ENCODE measurements around the gene AGTR1. TPM values are rescaled to one million over a fixed set of nuclear protein-coding genes. Genes with fewer than 3 reads are reported as not detected.

AGTR1 gene
- total RNA-seq (2022) (not detected in 2 replicates), Bru-seq, nascent RNA (not detected), BruChase-seq, experiment 1, labeled RNA remaining after a 2-hour chase (not detected), BruChase-seq, experiment 2, labeled RNA remaining after a 6-hour chase (not detected)
- long read RNA-seq, result 0 reads

GRCh38 chr3:148697306-148698189 is at the start of gene AGTR1:
AGTR1 (plus strand) TSS chr3:148697903; CDS start chr3:148741036, 43,133 bp downstream.
- no peaks in the 10 kb centered on the region for H3K36me3 Mint-ChIP-seq (ENCODE audit: insufficient read depth, unreplicated experiment)
- no peaks in the 10 kb centered on the region for H3K4me1 Mint-ChIP-seq (ENCODE audit: low read depth, unreplicated experiment)
- H3K27ac Mint-ChIP-seq (ENCODE audit: unreplicated experiment), result no peak within 1 kb of the TSS
- H3K9me3 ChIP-seq, result no peaks in the 10 kb centered on the region
- H3K27me3 Mint-ChIP-seq (ENCODE audit: insufficient read depth, unreplicated experiment), result peaks cover 3% of the 10 kb centered on the region
- no peak for TF ChIP-seq CTCF (IDR thresholded peaks at IDR 0.05; ENCODE audit: insufficient read depth in 1 of 2, low read depth in 1 of 2, low read length in 1 of 2, severe bottlenecking in 1 of 2, unreplicated experiment in 1 of 2)
- no peaks in the 10 kb centered on the region for H3K36me3 ChIP-seq (ENCODE audit: control insufficient read depth, insufficient read depth, low read length)
- H3K4me3 Mint-ChIP-seq (ENCODE audit: unreplicated experiment), result no peak within 1 kb of the TSS
- no peaks in the 10 kb centered on the region for H3K4me1 ChIP-seq
- H3K4me3 ChIP-seq (ENCODE audit: low read depth, low read length), result no peak within 1 kb of the TSS
- no peaks in the 10 kb centered on the region for H3K27me3 ChIP-seq (replicated peaks; ENCODE audit: control insufficient read depth, insufficient read depth, low read length)
- ChIA-PET CTCF (no interaction called here), POLR2A (no interaction called here)
- BruUV-seq (replicated peaks), result no TSS peak
- intact Hi-C loops (cut with micrococcal nuclease; ENCODE audit: unreplicated experiment), result no loop called here
- no peak for DNase-seq
- H3K9me3 Mint-ChIP-seq (ENCODE audit: unreplicated experiment), result no peaks in the 10 kb centered on the region

- Histone ChIP-seq H3K36me3 (ENCODE audit: control insufficient read depth, insufficient read depth, low read length) (no peaks in the 10 kb centered on the region), H3K27me3 (replicated peaks; ENCODE audit: control insufficient read depth, insufficient read depth, low read length) (no peaks in the 10 kb centered on the region), H3K4me3 (ENCODE audit: low read depth, low read length) (no peak overlapping the region), H3K4me1 (no peaks in the 10 kb centered on the region), H3K9me3 (no peaks in the 10 kb centered on the region)
- no TSS peak for BruUV-seq (replicated peaks)
- TF ChIP-seq CTCF (IDR thresholded peaks at IDR 0.05; ENCODE audit: insufficient read depth in 1 of 2, low read depth in 1 of 2, low read length in 1 of 2, severe bottlenecking in 1 of 2, unreplicated experiment in 1 of 2), result no peak
- CTCF ChIA-PET, result no interaction called here
- H3K27me3 Mint-ChIP-seq (ENCODE audit: insufficient read depth, unreplicated experiment), result no peaks in the 10 kb centered on the region
- no peaks in the 10 kb centered on the region for H3K9me3 Mint-ChIP-seq (ENCODE audit: unreplicated experiment)
- H3K4me1 Mint-ChIP-seq (ENCODE audit: low read depth, unreplicated experiment), result no peaks in the 10 kb centered on the region
- POLR2A ChIA-PET, result no interaction called here
- DNase-seq, result no peak
- H3K27ac Mint-ChIP-seq (ENCODE audit: unreplicated experiment), result no peak overlapping the region
- intact Hi-C loops (cut with micrococcal nuclease; ENCODE audit: unreplicated experiment), result no loop called here
- H3K36me3 Mint-ChIP-seq (ENCODE audit: insufficient read depth, unreplicated experiment), result no peaks in the 10 kb centered on the region
- no peak overlapping the region for H3K4me3 Mint-ChIP-seq (ENCODE audit: unreplicated experiment)
These were observed 48.9 kb upstream of the AGTR1 start for GRCh38 chr3:148648685-148649352.

GRCh38 chr3:148651549-148651948 is 46.2 kb upstream of the AGTR1 start:
- Mint-ChIP-seq H3K4me3 (ENCODE audit: unreplicated experiment) (no peak overlapping the region), H3K27ac (ENCODE audit: unreplicated experiment) (no peak overlapping the region), H3K27me3 (ENCODE audit: insufficient read depth, unreplicated experiment) (no peaks in the 10 kb centered on the region), H3K36me3 (ENCODE audit: insufficient read depth, unreplicated experiment) (no peaks in the 10 kb centered on the region), H3K4me1 (ENCODE audit: low read depth, unreplicated experiment) (no peaks in the 10 kb centered on the region), H3K9me3 (ENCODE audit: unreplicated experiment) (no peaks in the 10 kb centered on the region)
- Histone ChIP-seq H3K27me3 (replicated peaks; ENCODE audit: control insufficient read depth, insufficient read depth, low read length) (no peaks in the 10 kb centered on the region), H3K36me3 (ENCODE audit: control insufficient read depth, insufficient read depth, low read length) (no peaks in the 10 kb centered on the region), H3K4me1 (no peaks in the 10 kb centered on the region), H3K9me3 (no peaks in the 10 kb centered on the region), H3K4me3 (ENCODE audit: low read depth, low read length) (no peak overlapping the region)
- DNase-seq, result no peak
- no TSS peak for BruUV-seq (replicated peaks)
- TF ChIP-seq CTCF (IDR thresholded peaks at IDR 0.05; ENCODE audit: insufficient read depth in 1 of 2, low read depth in 1 of 2, low read length in 1 of 2, severe bottlenecking in 1 of 2, unreplicated experiment in 1 of 2), result no peak
- intact Hi-C loops (cut with micrococcal nuclease; ENCODE audit: unreplicated experiment), result no loop called here
- ChIA-PET CTCF (no interaction called here), POLR2A (no interaction called here)

Data from Caco-2 (cell line).